GM18508 (cell line): Measurements from ENCODE around the gene CSE1L.
"Not testable (repeated sequence)": the region's sequence is repeated elsewhere in the genome, so short reads cannot be mapped to it uniquely, and the experiment has no call there.

Source experiments
- ATAC-seq: cut with Tn5 transposase; IDR thresholded peaks from one replicate; pipeline ENCODE4 v1.9.1; 2021; ENCODE audit warnings: moderate number of reproducible peaks; ENCODE audit not compliant: insufficient read depth, unreplicated experiment

The CSE1L gene, protein sequence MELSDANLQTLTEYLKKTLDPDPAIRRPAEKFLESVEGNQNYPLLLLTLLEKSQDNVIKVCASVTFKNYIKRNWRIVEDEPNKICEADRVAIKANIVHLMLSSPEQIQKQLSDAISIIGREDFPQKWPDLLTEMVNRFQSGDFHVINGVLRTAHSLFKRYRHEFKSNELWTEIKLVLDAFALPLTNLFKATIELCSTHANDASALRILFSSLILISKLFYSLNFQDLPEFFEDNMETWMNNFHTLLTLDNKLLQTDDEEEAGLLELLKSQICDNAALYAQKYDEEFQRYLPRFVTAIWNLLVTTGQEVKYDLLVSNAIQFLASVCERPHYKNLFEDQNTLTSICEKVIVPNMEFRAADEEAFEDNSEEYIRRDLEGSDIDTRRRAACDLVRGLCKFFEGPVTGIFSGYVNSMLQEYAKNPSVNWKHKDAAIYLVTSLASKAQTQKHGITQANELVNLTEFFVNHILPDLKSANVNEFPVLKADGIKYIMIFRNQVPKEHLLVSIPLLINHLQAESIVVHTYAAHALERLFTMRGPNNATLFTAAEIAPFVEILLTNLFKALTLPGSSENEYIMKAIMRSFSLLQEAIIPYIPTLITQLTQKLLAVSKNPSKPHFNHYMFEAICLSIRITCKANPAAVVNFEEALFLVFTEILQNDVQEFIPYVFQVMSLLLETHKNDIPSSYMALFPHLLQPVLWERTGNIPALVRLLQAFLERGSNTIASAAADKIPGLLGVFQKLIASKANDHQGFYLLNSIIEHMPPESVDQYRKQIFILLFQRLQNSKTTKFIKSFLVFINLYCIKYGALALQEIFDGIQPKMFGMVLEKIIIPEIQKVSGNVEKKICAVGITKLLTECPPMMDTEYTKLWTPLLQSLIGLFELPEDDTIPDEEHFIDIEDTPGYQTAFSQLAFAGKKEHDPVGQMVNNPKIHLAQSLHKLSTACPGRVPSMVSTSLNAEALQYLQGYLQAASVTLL

DNA sequence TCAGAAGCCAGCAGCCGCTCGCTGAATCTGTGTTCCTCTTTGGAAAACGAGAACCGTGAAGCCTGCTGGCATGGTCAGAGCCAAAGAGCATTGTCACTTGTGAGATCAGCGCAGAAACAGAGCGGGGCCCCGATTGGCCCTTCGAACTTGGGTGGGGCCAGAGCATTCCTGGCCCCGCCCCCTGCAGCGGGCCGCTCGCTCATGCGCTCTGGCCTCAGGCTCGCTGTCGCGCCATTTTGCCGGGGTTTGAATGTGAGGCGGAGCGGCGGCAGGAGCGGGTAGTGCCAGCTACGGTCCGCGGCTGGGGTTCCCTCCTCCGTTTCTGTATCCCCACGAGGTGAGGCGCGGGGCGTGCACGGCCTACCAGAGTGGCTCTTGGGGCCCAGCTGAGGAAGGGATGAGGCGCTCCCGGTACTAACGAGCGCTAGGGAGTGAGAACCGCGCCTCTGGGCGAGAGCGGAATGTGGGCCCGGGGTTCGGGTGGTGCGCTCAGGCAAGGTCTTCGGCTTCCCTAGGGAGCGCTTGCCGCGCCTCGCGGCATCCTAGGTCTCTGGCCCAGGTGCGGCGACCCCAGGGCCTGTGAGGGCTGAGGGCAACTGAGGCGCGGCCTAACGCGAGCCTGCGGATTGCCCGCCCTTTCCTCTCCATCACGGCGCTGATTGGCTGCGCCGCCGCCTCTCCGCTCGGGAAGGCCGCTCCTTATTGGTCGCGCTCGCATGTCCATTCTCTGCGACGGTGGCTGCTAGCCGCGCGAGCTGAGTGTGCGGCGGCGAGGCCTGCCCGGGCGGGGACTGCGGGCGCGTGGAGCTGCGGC is at the start of gene CSE1L:
Gene CSE1L (plus strand): TSS at position 226 of the 814 bp plus-strand sequence. CDS start 12,152 bp downstream, outside the sequence.
- ATAC-seq = peak; percentile 69

GRCh38 chr20:48999890-49000870 is 45.9 kb upstream of the CSE1L start:
- ATAC-seq = no peak

DNA sequence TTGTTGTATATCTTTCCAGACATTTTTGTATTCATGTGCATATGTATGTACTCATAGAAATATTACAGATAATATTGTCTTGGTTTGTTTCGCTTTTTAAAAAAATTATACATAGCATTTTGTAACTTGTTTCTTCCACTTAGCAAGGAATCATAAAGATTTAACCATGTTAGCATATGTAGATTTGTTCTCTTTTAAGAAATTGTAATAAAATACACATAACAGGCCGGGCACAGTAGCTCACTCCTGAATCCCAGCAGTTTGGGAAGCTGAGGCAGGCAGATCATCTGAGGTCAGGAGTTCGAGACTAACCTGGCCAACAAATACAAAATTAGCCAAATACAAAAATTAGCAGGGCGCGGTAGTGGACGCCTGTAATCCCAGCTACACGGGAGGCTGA is 44.4 kb upstream of the CSE1L start:
- no peak for ATAC-seq

GRCh38 chr20:49006446-49006980 is 39.6 kb upstream of the CSE1L start:
- no peak for ATAC-seq

DNA sequence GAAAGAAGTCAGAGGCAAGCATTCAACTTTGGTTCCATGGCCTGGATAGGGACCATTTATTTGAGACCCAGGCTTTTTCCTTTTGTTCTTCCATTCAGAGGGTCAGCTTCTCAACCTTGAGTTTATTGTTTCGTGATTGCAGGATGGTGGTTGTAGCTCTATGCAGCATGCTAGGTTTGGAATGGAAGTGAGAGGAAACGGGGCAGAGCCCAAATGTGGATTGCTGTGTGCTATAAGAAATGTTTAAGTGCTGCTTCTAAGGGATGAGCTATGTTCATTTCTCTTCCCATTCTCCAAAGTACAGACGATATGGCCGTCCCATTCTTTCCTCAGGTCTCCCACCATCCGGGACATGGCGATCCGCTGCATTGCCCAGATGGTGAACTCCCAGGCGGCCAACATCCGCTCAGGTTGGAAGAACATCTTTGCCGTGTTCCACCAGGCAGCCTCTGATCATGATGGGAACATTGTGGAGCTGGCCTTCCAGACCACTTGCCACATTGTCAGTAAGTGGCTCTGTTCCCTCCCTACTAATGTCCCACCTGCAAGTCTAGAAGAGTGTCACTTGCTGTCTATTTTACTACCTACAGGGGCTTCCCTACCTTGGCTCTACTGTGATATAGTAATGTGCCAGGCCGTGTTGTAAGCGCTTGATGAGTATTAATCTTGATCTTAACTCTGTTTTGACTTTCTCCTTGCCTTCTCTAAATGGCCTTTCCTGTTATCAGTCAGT is 36.0 kb upstream of the CSE1L start:
- no peak for ATAC-seq

DNA sequence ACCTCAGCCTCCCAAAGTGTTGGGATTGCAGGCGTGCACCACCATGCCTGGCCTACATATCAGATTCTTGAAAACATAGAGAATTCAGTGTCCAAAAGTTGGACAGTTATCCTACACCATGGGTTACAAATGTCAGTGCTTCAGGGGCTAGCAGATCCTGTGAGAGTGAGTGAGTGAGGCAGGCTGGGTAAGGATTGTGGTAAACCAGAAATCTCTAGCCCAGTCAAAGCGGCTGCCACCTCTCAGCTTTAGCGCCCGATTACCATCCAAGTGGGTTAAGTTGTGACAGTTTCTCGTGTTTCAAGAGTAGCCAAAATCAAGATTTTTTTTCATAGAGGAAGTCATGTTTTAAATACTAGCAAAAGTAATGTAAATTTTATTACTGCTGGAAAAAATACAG is 21.9 kb upstream of the CSE1L start:
- no peak for ATAC-seq

GRCh38 chr20:49028177-49028576 is 17.9 kb upstream of the CSE1L start:
- not testable (repeated sequence) for ATAC-seq

DNA sequence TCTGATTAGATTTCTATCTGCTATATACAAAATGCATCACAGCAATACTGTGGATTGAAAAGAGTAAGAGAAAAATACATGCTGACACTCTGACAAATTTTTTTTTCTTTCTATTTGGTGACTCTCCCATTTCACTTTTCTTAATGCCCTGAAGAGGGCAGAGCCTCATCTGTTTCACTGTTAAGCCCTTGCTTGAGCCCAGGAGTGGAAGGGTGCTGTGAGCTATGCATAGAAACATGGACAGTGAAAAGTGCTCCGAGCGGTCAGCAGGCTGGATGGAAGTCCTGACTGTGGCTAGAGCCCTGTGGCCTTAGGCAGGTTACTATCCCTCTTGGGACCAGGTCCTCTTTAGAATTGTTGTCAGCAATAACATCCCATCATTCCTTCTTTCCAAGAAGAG is 17.4 kb upstream of the CSE1L start:
- no peak for ATAC-seq

- no peak for ATAC-seq
These were observed 16.9 kb upstream of the CSE1L start for GRCh38 chr20:49029203-49029602.

DNA sequence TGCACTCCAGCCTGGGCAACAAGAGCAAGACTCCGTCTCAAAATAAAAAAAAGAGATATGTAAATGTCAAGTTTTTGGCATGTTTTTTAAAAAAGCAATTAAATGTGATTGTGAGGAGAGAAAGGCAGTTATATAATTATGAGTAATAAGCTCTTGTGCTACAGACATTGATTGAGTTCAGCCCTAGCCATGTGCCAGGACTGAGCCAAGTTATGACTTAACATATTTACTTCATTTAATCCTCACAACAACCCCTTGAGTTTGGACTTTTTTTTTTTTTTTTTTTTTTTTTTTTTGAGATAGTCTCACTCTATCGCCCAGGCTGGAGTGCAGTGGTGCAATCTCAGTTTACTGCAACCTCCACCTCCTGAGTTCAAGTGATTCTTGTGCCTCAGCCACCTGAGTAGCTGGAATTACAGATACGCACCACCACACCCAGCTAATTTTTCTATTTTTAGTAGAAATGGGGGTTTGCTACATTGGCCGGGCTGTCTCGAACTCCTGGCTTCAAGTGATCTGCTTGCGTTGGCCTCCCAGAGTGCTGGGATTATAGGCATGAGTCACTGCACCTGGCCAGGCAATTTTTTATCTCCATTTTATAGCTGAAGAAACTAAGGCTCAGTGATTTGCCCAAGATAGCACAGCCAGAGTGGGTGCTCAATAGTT is 15.0 kb upstream of the CSE1L start:
- ATAC-seq = no peak

DNA sequence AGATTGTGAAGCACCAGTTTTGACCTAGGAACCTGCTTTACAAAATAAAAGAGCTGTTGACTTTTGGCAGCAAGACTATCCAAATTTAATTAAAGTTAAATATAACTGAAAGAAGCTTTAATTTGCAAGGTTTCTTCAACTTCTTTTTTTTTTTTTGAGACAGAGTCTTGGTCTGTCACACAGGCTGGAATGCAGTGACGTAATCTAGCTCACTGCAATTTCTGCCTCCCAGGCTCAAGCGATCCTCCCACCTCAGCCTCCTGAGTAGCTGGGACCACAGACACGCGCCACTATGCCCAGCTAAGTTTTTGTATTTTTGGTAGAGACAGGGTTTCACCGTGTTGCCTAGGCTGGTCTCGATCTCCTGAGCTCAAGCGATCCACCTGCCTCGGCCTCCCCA is 13.7 kb upstream of the CSE1L start:
- no peak for ATAC-seq

DNA sequence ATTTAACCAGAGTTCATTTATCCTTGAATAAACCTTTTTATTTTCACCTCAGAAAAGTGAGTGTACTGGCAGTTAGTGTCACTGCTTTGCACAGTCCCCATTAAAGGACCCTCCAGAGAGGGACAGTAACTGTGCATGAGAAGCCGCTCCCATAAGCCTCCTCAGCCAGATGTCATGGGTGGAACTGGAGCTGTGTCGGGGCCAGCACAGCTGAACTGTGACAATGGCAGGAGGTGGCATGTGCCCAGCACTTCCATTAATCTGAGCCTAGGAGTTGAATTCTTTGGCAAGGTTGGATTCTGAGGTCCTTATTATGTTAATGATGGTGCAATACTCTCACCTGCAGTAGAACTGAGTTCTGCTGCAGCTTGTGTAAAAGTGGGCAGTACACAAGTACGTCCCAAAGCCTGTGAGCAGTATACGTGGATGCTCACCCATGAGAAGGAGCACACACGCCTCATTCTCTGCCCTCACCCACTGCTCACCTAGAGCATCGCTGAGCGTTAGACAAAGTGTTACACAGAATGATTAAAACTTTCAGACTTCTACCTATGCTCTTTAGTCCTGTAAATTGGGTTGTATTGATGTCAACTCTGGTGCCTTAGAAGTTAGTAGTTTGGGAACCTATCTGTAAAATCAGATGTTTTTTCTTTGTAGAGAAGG is 11.9 kb upstream of the CSE1L start:
- ATAC-seq = no peak

DNA sequence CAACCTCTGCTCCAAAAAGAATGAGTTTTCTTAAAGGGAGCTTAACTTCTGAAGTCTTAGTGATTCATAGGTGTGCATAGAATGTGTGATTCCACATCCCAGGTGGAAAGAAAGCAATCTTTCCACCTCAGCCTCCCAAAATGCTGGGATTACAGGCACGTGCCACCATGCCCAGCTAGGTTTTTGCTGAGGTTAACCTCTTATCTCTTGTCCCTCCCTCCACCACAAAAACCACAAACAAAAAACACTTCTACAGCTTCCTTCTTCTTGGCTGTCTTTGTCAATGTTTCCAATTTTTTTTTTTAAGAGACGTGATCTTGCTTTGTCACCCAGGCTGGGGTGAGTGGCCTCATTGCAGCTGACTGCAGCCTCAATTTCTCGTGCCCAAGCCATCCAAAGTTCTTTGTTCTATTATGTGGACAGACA is 8.1 kb upstream of the CSE1L start:
- ATAC-seq = no peak

GRCh38 chr20:49039854-49040253 is 6.3 kb upstream of the CSE1L start:
- no peak for ATAC-seq

GRCh38 chr20:49043000-49043399 is 3.1 kb upstream of the CSE1L start:
- ATAC-seq = no peak

- ATAC-seq = no peak
These were observed 549 bp upstream of the CSE1L start for GRCh38 chr20:49045440-49046086.

DNA sequence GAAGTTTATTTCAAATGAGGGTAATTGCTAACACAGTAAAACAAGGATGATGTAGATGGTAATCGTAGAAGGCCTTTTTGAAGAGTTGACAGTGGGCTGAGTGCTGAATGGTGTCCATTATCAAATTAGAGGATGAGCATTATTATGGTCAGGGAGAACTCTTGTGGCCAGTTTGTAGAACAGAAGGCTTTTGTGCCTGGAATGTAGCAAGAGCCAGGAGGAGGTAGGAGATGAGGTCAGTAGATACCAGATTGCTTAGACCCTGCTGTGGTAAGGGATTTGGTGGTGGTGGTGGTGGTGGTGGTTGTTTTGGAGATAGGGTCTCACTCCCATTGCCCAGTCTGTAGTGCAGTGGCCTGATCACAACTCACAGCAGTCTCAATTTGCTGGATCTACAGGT is 6.2 kb downstream of the CSE1L start:
- ATAC-seq = no peak
